HG03066 (cell line): ENCODE measurements around the gene ABTB2.
"Not testable (repeated sequence)": the region's sequence is repeated elsewhere in the genome, so short reads cannot be mapped to it uniquely, and the experiment has no call there.

ENCODE experiments used
- ATAC-seq: cut with Tn5 transposase; IDR thresholded peaks from one replicate; pipeline ENCODE4 v1.9.1; 2021; ENCODE audit warnings: low read depth; ENCODE audit not compliant: unreplicated experiment

ABTB2 gene

DNA sequence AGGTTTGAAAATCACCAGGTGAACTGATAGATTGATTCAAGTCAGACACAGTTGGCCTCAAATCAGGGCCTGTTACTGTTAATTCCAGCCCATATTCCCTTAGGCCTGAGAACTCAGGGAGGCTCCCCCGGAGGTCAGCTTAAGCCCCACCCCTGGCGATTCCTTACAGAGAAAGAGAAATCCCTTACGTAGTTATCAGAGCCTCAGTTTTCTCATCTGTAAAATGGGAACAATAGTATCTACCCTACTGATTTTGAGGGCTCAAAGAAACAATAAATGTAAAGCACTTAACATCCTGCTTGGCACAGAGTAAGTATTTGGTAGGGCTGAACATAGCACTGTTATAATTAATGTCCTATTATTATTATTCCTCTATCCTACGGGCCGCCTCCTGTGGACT is 158.3 kb downstream of the ABTB2 start:
- ATAC-seq, result no peak

- ATAC-seq, result no peak
Measured at GRCh38 chr11:34198523-34198922, 159.3 kb downstream of the ABTB2 start.

- ATAC-seq, result no peak
Measured at GRCh38 chr11:34197256-34197655, 160.6 kb downstream of the ABTB2 start.

- no peak for ATAC-seq
Measured at GRCh38 chr11:34194576-34195335, 163.1 kb downstream of the ABTB2 start.

- no peak for ATAC-seq
Measured at GRCh38 chr11:34192481-34193401, 165.1 kb downstream of the ABTB2 start.

DNA sequence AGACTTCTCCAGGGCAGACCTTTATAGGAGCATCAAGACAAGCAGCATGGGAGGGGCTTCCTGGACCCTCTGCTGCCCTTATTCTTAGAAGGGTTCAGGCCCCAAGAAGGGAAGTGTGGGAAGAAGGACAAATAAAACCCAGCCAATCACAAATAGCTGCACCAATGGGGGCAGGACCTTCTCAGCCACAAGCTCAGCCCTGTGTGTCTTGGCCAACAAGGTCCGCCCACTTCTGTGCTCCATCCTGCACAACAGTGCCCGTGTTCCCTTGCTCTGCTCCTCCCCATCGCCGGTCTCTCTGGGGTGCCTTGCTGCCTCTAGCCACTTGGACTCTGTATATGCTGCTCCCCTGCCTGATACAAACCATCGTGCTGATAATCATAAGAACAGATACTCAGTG is 166.2 kb downstream of the ABTB2 start:
- ATAC-seq, result no peak

DNA sequence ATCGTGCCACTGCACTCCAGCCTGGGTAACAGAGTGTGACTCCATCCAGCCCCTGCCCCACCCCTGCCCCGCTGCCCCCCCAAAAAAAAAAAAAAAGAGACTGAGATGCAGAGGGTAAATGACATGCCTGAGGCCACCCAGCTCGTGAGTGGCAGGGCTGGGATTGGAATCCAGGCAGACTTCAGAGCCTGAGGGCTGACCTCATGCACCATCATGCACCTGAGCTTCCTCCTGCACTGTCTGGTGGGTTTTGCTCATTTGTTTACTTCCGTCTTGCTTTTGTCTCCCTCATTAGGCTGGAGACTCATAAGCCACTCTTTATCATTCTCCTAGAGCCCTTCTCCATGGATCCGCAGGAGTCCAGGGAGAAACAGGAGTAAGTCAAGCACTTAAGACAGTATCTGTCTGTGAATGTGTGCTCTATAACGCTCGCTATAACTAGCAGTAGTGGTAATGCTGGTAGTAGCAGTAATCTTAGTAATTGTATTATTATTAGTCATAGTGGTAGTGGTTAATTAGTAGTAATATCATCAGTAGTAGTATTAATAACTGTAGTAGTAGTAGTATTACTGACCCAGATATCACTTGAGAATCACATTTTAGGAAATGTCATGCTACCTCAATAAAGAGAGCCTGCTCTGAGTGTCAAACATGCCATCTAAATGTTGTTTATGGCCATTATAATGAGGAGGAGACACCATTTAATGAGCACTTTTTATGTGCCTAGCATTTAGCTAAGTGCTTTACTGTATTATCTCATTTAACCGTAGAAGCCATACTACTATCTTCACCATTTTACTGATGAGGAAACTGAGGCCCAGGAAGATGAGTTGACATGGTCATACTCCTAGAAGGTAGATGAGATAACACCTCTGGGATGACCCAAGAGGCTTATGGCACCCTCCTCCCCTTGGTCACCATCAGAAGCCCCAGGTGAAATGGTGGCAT is 167.3 kb downstream of the ABTB2 start:
- ATAC-seq, result no peak

DNA sequence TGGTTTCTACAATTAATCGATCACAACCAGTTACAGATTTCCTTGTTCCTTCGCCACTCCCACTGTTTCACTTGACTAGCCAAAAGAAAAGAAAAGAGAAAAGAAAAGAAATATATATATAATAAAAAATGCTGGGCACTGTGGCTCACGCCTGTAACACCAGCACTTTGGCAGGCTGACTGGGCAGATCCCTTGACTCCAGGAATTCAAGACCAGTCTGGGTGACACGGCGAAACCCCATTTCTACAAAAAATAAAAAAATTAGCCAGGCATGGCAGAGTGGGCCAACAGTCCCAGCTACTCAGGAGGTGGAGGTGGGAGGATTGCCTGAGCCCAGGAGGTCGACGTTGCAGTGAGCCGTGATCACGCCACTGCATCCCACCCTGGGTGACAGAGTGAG is 168.6 kb downstream of the ABTB2 start:
- no peak for ATAC-seq

- ATAC-seq, result no peak
Measured at GRCh38 chr11:34188181-34188580, 169.6 kb downstream of the ABTB2 start.

DNA sequence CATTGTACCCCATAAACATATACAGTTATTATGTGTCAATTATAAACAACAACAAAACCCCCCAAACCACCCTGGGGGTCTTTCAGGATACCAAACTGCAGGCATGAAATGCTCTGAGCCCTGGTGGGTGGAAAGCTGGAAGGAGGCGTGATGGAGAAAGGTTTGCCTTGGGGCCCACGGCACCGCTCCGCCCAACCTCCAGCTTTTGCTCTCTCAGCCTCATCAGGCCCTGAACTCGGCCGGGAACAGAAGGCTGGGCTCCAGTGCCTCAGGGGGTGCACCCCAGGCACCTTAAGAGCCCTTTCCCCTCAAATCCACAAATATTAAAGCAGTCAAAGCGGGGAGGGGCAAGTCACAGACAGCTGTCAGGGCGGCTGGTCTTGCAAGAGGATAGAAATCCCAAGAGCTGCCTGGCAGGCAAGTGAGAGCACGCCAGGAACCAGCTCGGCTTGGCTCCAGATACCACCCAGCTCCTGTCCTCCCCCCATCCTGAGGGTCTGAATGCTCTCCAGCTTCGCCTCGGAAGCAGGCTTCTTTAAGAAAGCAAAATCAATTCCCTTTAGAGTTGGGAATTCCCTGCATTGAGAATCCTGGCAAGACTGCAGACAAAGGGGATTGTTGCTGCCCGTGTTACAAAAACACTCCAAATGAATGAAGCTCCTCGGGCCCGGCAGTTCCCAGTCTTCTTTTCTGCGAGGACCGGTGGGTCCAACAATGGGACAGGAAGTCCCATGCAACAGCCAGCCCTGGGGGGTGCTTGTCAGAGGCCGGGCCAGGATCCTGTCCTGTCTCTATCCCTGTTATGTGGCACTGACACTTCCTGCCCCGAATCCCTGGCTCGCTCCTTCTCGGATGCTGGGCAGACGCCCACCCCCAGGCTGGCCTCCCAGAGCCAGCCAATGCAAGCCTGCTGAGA is 171.6 kb downstream of the ABTB2 start:
- ATAC-seq, result no peak

DNA sequence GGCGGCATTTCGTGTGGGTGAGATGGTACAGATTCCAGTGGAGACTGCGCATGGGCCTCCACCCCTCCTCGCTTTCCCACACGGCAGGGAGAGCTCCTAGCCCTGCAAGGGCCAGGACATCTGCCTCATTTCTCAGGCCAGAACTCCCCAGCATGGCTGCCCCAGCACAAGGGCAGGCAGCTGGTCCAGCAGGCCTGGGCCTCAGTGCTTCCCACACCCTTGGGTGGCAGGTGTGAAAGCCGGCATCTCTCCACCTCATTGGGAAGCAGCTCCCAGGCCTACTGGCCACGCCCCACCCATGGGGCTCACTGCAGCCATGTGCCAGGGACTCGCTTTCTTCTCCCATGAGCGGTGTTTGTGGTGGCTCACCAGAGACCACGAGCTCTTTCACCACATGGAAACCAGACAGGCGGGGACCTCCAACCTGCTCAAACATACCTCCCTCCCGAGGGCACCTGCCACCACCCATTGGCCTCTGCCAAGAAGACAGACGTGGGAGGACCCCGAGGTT is 173.2 kb downstream of the ABTB2 start:
- ATAC-seq, result no peak

- no peak for ATAC-seq
Measured at GRCh38 chr11:34183848-34184391, 173.9 kb downstream of the ABTB2 start.

DNA sequence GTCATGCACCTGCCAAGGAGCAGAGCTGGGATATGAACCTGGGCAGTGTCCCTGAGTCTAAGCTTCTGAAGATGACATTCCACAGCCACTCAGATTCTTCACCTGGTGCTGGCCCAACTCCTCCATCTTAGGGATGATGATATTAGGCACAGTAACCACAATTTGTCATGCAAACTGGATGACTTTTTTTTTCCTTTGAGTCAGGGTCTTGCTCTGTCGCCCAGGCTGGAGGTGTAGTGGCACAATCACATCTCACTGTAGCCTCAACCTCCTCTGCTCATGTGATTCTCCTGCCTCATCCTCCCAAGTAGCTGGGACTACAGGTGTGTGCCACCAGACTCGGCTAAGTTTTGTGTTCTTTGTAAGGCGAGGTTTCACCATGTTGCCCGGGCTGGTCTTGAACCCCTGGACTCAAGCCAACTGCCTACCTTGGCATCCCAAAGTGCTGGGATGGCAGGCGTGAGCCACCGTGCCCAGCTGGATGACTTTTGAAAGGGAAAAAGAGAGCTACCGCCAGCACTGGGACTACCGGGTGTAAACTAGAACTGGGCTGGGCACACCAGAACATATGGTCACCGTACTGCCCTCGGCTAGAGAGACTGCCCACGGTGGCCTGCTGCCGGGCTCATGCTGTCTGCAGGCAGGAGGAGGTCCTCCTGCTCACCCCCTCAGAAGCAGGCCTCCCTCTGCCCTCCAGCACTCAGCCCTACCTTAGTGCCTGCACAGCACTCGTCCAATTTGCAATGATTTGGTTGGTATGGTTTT is 174.7 kb downstream of the ABTB2 start:
- no peak for ATAC-seq

DNA sequence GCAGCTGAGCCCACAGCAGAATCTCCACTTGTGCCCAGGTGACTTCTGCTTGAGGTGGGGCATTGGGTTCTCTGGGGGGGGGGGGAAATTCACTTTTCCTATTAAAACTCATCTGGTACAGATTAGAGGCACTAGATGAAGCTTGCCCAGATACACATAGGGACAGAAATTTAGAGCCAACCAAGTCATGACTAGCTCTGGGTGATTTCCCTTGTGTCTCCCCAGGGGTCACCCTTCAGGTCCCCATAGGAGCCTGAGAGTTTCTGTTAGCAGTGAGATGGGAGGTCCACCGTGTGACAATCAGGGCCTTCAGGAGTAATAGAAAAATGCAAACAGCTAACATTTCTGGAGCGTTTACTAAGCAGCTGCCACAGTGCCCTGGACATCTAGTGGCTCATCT is 175.4 kb downstream of the ABTB2 start:
- no peak for ATAC-seq

DNA sequence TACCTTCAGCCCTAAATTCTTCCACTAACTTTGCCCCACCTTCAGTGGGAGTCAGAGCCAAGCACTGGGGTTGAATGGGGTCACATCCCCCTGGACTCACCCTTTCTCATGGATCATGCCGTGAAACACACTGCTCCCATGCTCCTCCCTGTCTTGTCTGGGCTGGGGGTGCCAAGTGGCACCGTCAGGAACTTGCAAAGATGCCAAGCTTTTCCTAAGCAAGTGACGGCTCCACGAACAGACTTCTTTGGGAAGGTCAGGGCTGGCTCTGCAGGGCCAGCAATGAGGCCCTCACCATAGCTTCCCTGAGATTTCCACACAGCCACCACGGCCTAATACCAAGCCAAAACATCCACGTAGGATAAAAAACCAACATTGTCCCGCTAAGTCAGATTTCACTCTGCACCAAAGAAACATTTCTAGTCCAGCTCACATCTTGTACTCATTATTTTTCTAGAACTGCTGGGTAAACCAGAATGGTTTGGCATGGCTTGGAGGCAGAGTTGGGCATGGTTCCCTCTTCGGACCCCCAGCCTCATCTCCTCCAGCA is 175.9 kb downstream of the ABTB2 start:
- no peak for ATAC-seq

- no peak for ATAC-seq
Measured at GRCh38 chr11:34181251-34181650, 176.6 kb downstream of the ABTB2 start.

GRCh38 chr11:34180814-34181165 is 177.0 kb downstream of the ABTB2 start:
- ATAC-seq, result not testable (repeated sequence)
